GM12872 (cell line): ENCODE results near the gene ABL1.

ENCODE experiments used
- CTCF ChIP-seq: IDR thresholded peaks from 3 replicates; pipeline ENCODE4 v1.5.1; 2011; ENCODE audit warnings: low read depth, mild to moderate bottlenecking, low read length, moderate library complexity; ENCODE audit not compliant: insufficient read depth

Gene ABL1

GRCh38 chr9:130935648-130936271, 100.7 kb downstream of the ABL1 start:
- no peak for TF ChIP-seq CTCF

- no peak for TF ChIP-seq CTCF
These were observed 101.4 kb downstream of the ABL1 start for GRCh38 chr9:130936285-130937117.
